SU-DHL-6 (cell line): ENCODE results near the gene GNRHR.

Experiments used
- H2AFZ ChIP-seq: fragments of 200-600 bp; sonication (generic); 2 replicates; pipeline ENCODE4 v1.6.1; 2014; ENCODE audit warnings: low read depth, mild to moderate bottlenecking, moderate library complexity, mixed read lengths, antibody characterized with exemption, low read length; ENCODE audit not compliant: severe bottlenecking
- H3F3A ChIP-seq: fragments of 200-600 bp; shearing (Covaris generic); 2 replicates; pipeline ENCODE4 v1.6.0; 2016; ENCODE audit warnings: antibody characterized with exemption, mild to moderate bottlenecking; ENCODE audit not compliant: insufficient read depth
- H3K27ac ChIP-seq: fragments of 200-600 bp; sonication (generic); 2 replicates; pipeline ENCODE4 v1.5.1; 2016; ENCODE audit warnings: low read depth, mild to moderate bottlenecking, low read length, moderate library complexity, mixed read lengths
- H3K27me3 ChIP-seq: fragments of 200-600 bp; sonication (generic), shearing (Covaris generic); 2 replicates; pipeline ENCODE4 v1.6.0; 2014; ENCODE audit warnings: mild to moderate bottlenecking, low read length
- H3K36me3 ChIP-seq: fragments of 200-600 bp; sonication (generic); 2 replicates; pipeline ENCODE4 v1.6.1; 2014; ENCODE audit warnings: mild to moderate bottlenecking, low read length, mixed read lengths
- H3K4me2 ChIP-seq: fragments of 300-600, 200-600 bp; shearing (Covaris generic), sonication (generic); 2 replicates; pipeline ENCODE4 v1.6.0; 2014; ENCODE audit warnings: low read length, low read depth, mild to moderate bottlenecking; ENCODE audit not compliant: poor library complexity, severe bottlenecking
- H3K4me3 ChIP-seq: fragments of 200-600 bp; sonication (generic); 2 replicates; pipeline ENCODE4 v1.5.1; 2014; ENCODE audit warnings: antibody characterized with exemption, low read length, mild to moderate bottlenecking, mixed read lengths; ENCODE audit not compliant: insufficient read depth, poor library complexity, severe bottlenecking
- H3K79me2 ChIP-seq: fragments of 200-600 bp; sonication (generic); 2 replicates; pipeline ENCODE4 v1.6.1; 2014; ENCODE audit warnings: mild to moderate bottlenecking, low read length, moderate library complexity; ENCODE audit not compliant: insufficient read depth
- H3K9ac ChIP-seq: fragments of 200-600 bp; sonication (generic); 2 replicates; pipeline ENCODE4 v1.7.0; 2014; ENCODE audit warnings: mild to moderate bottlenecking, low read length
- H3K9me2 ChIP-seq: fragments of 200-600 bp; sonication (generic); replicated peaks from 2 replicates; pipeline ENCODE4 v1.6.1; 2014; ENCODE audit warnings: low read length; ENCODE audit not compliant: insufficient read depth
- H3K9me3 ChIP-seq: fragments of 200-600 bp; sonication (generic); 2 replicates; pipeline ENCODE4 v1.6.1; 2014; ENCODE audit warnings: low read length, mixed read lengths; ENCODE audit not compliant: insufficient read depth
- H4K20me1 ChIP-seq: fragments of 200-600 bp; sonication (generic); 2 replicates; pipeline ENCODE4 v1.6.1; 2014; ENCODE audit warnings: low read depth, mild to moderate bottlenecking, antibody characterized with exemption, low read length, moderate library complexity, mixed read lengths
- CTCF ChIP-seq: fragments of 200-600 bp; sonication (generic); IDR thresholded peaks from one replicate; pipeline ENCODE4 v1.5.1; 2017; ENCODE audit warnings: antibody characterized with exemption, mild to moderate bottlenecking, low read length, moderate library complexity; ENCODE audit not compliant: insufficient read depth, poor library complexity, severe bottlenecking
- EZH2phosphoT487 ChIP-seq: fragments of 200-600 bp; sonication (generic), shearing (Covaris generic); conservative IDR thresholded peaks from 2 replicates; pipeline ENCODE4 v1.6.1; 2018; ENCODE audit warnings: mild to moderate bottlenecking, antibody characterized with exemption, low read length, moderate library complexity, mixed read lengths

Gene GNRHR

GRCh38 chr4:67787311-67787710 lies 33.1 kb upstream of the GNRHR start:
- no peak overlapping the region for H3K4me3 ChIP-seq
- no peak overlapping the region for H3K4me2 ChIP-seq
- H3K9me2 ChIP-seq: no peaks in the 10 kb centered on the region
- no peak for TF ChIP-seq CTCF
- TF ChIP-seq EZH2phosphoT487: no peak
- H3K9me3 ChIP-seq: no peaks in the 10 kb centered on the region
- no peaks in the 10 kb centered on the region for H4K20me1 ChIP-seq
- no peaks in the 10 kb centered on the region for H3K36me3 ChIP-seq
- H3F3A ChIP-seq: no peaks in the 10 kb centered on the region
- no peak overlapping the region for H3K9ac ChIP-seq
- H3K79me2 ChIP-seq: no peaks in the 10 kb centered on the region
- H2AFZ ChIP-seq: no peak overlapping the region
- no peaks in the 10 kb centered on the region for H3K27me3 ChIP-seq
- no peak overlapping the region for H3K27ac ChIP-seq

GRCh38 chr4:67785528-67785927 lies 31.3 kb upstream of the GNRHR start:
- no peaks in the 10 kb centered on the region for H3K27me3 ChIP-seq
- H2AFZ ChIP-seq: no peak overlapping the region
- no peak overlapping the region for H3K4me2 ChIP-seq
- no peak overlapping the region for H3K9ac ChIP-seq
- H4K20me1 ChIP-seq: no peaks in the 10 kb centered on the region
- no peak for TF ChIP-seq EZH2phosphoT487
- no peak for TF ChIP-seq CTCF
- no peaks in the 10 kb centered on the region for H3K9me3 ChIP-seq
- no peak overlapping the region for H3K4me3 ChIP-seq
- no peaks in the 10 kb centered on the region for H3K9me2 ChIP-seq
- H3K27ac ChIP-seq: no peak overlapping the region
- H3K79me2 ChIP-seq: no peaks in the 10 kb centered on the region
- no peaks in the 10 kb centered on the region for H3K36me3 ChIP-seq
- H3F3A ChIP-seq: no peaks in the 10 kb centered on the region

GRCh38 chr4:67779631-67780030 lies 25.4 kb upstream of the GNRHR start:
- no peaks in the 10 kb centered on the region for H3K9me3 ChIP-seq
- H3K79me2 ChIP-seq: no peaks in the 10 kb centered on the region
- no peak overlapping the region for H2AFZ ChIP-seq
- TF ChIP-seq CTCF (no peak), EZH2phosphoT487 (no peak)
- no peak overlapping the region for H3K4me3 ChIP-seq
- no peaks in the 10 kb centered on the region for H3K36me3 ChIP-seq
- no peak overlapping the region for H3K9ac ChIP-seq
- no peak overlapping the region for H3K27ac ChIP-seq
- H3K4me2 ChIP-seq: no peak overlapping the region
- H3K27me3 ChIP-seq: no peaks in the 10 kb centered on the region
- no peaks in the 10 kb centered on the region for H4K20me1 ChIP-seq
- H3K9me2 ChIP-seq: no peaks in the 10 kb centered on the region
- no peaks in the 10 kb centered on the region for H3F3A ChIP-seq
